ENCODE measurements around the gene XG. TPM values are rescaled to one million over a fixed set of nuclear protein-coding genes. Genes with fewer than 3 reads are reported as not detected.
A peak's percentile ranks its signal among the peaks of the same experiment; 100 is the strongest.

Gene XG
- polyA plus RNA-seq, 4 donors: 0.13 to 0.15 TPM; not detected in 2

DNA sequence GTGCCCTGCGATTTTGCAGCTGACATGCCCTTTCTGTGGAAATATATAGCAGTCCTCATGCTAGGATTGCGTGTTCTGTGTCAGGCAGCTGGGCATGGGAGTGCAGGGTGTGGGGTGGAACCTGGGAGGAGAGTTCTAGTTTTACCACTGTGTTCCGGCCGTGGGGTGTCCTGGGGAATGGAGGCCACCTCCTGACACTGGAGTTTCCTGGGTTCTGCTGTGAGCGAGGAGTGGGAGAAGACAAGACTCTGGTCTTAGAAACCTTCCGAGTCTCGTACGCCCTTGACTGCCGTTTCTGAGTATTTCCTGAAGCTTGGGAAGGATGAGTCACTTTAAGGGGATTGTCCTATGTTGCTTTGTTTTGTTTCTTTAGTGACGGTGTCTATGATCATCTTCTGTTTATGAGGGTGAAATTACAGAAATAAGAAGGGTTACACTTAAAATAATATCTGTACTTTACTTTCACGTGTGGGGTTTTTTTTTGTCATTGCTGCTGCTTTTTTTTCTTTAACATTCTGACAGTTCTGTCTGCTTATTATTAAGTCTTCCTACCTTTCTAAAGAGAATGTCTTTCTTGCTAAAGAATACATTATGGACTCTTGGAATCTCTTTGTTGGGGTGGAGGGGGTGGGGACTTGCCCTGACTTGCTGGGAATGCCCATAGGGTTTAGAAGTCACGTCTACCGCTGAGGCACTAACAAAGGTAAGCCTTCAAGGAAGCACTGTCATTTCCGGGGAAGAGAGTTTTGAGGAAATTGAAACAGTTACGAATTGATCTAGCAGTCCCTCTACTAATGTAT lies 41.6 kb upstream of the XG start:
- Histone ChIP-seq H3K4me1 (ENCODE audit: control insufficient read depth in 3 of 3, insufficient read depth in 2 of 3, low read depth in 1 of 3, low read length in 2 of 3) (peaks cover 2 to 21% (median 9%) of the 10 kb centered on the region in 3 donors), H3K36me3 (ENCODE audit: control insufficient read depth in 3 of 3, insufficient read depth in 2 of 3, low read depth in 1 of 3, low read length in 3 of 3) (peaks cover 1 to 30% (median 3%) of the 10 kb centered on the region in 3 donors), H3K27me3 (ENCODE audit: control insufficient read depth in 3 of 3, insufficient read depth in 3 of 3, low read length in 3 of 3) (no peaks in the 10 kb centered on the region), H3K4me3 (ENCODE audit: low read depth in 1 of 3, low read length in 3 of 3) (peak overlapping the region in 1 of 3 donors; percentile 20), H3K9me3 (ENCODE audit: control insufficient read depth in 2 of 2, insufficient read depth in 1 of 2, low read depth in 1 of 2, low read length in 1 of 2) (no peaks in the 10 kb centered on the region), H3K27ac (ENCODE audit: low read depth in 1 of 3, low read length in 2 of 3) (peak overlapping the region; percentile 27 to 87 (median 32))
- DNase-seq (peak; percentile 53 to 67), FAIRE-seq (no peak)
- 10 to 16% (median 16%) methylated on average over 15 of the region's 15 CpGs for WGBS, 3 donors

DNA sequence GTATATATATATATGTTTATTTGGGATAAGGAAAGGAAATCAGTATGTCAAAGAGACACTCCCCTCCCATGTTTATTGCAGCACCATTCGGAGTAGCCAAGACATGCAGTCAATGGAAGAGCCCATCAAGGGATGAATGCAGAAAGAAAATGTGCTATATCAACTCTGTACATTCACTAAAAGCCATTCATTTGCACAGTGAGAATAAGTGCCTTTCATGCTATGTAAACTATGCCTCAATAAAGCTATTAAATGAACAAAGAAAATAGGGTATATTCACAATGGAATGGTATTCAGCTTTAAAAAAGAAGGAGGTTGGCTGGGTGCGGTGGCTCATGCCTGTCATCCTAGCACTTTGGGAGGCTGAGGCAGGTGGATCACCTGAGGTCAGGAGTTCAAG lies 40.4 kb upstream of the XG start:
- no peaks in the 10 kb centered on the region for H3K27me3 ChIP-seq (ENCODE audit: control insufficient read depth in 3 of 3, insufficient read depth in 3 of 3, low read length in 3 of 3)
- H3K27ac ChIP-seq (ENCODE audit: low read depth in 1 of 3, low read length in 2 of 3): no peak overlapping the region
- DNase-seq (no peak), FAIRE-seq (no peak)
- H3K9me3 ChIP-seq (ENCODE audit: control insufficient read depth in 2 of 2, insufficient read depth in 1 of 2, low read depth in 1 of 2, low read length in 1 of 2): no peaks in the 10 kb centered on the region
- H3K4me1 ChIP-seq (ENCODE audit: control insufficient read depth in 3 of 3, insufficient read depth in 2 of 3, low read depth in 1 of 3, low read length in 2 of 3): peaks cover 2 to 21% (median 9%) of the 10 kb centered on the region in 3 donors
- 90 to 100% (median 97%) methylated on average over 2 of the region's 2 CpGs for WGBS, 3 donors
- no peak overlapping the region for H3K4me3 ChIP-seq (ENCODE audit: low read depth in 1 of 3, low read length in 3 of 3)
- peaks cover 2 to 30% (median 5%) of the 10 kb centered on the region in 3 donors for H3K36me3 ChIP-seq (ENCODE audit: control insufficient read depth in 3 of 3, insufficient read depth in 2 of 3, low read depth in 1 of 3, low read length in 3 of 3)

DNA sequence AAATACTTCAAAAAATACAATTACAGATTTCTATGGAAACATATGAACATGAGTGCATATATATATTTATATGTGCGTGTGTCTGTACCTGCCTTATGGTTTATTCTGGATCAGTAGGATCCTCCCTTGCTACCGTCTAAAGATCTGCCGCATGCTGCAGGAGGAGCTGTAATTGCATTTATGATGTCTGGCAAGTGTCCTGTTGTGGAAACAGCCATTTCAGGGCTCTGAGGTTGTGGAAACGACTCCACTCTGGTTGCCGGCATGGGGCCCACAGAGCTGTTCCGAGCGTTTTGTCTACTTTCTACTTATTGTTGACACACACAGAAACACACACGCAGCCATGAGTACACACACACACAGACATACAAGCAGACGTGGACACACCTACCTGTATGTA lies 39.4 kb upstream of the XG start:
- WGBS, 3 donors: 84 to 86% (median 85%) methylated on average over 9 of the region's 9 CpGs

DNA sequence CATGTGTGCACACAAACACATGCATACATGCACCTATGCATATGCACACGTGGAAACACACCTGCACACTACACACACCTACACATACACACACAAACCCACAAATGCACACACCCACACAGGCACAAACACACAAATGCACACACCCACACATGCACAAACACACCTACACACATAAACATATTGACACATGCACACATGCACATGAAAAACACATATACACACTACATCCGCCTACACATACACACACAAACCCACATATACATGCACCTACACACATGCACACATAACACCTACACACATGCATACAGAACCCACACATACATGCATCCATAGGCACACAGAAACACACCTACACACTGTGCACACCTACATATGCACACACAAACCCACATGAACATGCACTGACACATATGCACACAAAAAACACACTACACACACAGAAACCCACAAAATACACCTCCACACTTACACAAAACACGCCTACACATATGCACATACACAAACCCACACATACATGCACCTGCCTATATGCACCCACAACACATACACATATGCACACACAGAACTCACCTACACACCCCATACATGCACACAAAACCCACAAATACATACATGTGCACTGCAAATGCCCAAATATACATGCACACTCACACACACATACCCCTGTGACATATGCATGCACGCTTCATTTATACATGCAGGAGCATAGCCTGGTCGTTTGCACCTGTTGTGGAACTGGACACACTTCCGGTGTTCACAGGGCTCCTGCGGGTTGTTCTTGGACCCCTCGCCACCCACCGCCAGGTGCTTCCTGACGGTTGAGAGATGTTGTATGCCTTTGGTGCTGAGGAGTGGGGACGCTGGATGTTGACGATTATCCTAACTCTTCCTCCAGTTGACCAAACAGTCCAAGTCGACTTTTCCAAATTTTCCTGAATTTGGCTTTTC lies 38.7 kb upstream of the XG start:
- WGBS, 3 donors: 73 to 86% (median 82%) methylated on average over 13 of the region's 13 CpGs
- Histone ChIP-seq H3K27ac (ENCODE audit: low read depth in 1 of 3, low read length in 2 of 3) (no peak overlapping the region), H3K36me3 (ENCODE audit: control insufficient read depth in 3 of 3, insufficient read depth in 2 of 3, low read depth in 1 of 3, low read length in 3 of 3) (peaks cover 5 to 42% (median 8%) of the 10 kb centered on the region in 3 donors), H3K4me1 (ENCODE audit: control insufficient read depth in 3 of 3, insufficient read depth in 2 of 3, low read depth in 1 of 3, low read length in 2 of 3) (peaks cover 2 to 9% (median 7%) of the 10 kb centered on the region in 3 donors), H3K27me3 (ENCODE audit: control insufficient read depth in 3 of 3, insufficient read depth in 3 of 3, low read length in 3 of 3) (no peaks in the 10 kb centered on the region), H3K4me3 (ENCODE audit: low read depth in 1 of 3, low read length in 3 of 3) (no peak overlapping the region), H3K9me3 (ENCODE audit: control insufficient read depth in 2 of 2, insufficient read depth in 1 of 2, low read depth in 1 of 2, low read length in 1 of 2) (no peaks in the 10 kb centered on the region)
- FAIRE-seq: no peak
- DNase-seq: no peak

More for the DNA sequence above, 39.4 kb upstream of the XG start:
- Histone ChIP-seq H3K36me3 (ENCODE audit: control insufficient read depth in 3 of 3, insufficient read depth in 2 of 3, low read depth in 1 of 3, low read length in 3 of 3) (peaks cover 5 to 38% (median 6%) of the 10 kb centered on the region in 3 donors), H3K4me3 (ENCODE audit: low read depth in 1 of 3, low read length in 3 of 3) (no peak overlapping the region), H3K4me1 (ENCODE audit: control insufficient read depth in 3 of 3, insufficient read depth in 2 of 3, low read depth in 1 of 3, low read length in 2 of 3) (peaks cover 2 to 14% (median 9%) of the 10 kb centered on the region in 3 donors), H3K27ac (ENCODE audit: low read depth in 1 of 3, low read length in 2 of 3) (no peak overlapping the region), H3K27me3 (ENCODE audit: control insufficient read depth in 3 of 3, insufficient read depth in 3 of 3, low read length in 3 of 3) (no peaks in the 10 kb centered on the region), H3K9me3 (ENCODE audit: control insufficient read depth in 2 of 2, insufficient read depth in 1 of 2, low read depth in 1 of 2, low read length in 1 of 2) (no peaks in the 10 kb centered on the region)
- FAIRE-seq: no peak
- DNase-seq: no peak

DNA sequence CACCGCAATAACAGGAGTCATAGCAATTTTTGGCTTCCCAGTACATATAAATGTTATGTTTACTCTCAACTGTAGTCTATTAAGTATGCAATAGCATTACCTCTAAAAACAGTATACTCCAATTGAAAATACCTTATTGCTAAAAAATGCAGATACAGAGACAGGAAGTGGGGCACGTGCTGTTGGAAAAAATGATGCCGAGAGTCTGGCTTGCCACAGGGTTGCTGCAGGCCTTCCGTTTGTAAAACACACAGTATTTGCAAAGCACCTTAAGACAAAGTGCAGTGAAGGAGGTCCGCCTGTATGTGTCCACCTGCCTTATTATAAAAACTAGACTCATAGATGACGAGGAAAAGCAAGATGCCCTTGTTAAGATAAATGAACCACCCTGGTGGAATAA lies 37.3 kb upstream of the XG start:
- no peaks in the 10 kb centered on the region for H3K9me3 ChIP-seq (ENCODE audit: control insufficient read depth in 2 of 2, insufficient read depth in 1 of 2, low read depth in 1 of 2, low read length in 1 of 2)
- peaks cover 5 to 40% (median 13%) of the 10 kb centered on the region in 3 donors for H3K36me3 ChIP-seq (ENCODE audit: control insufficient read depth in 3 of 3, insufficient read depth in 2 of 3, low read depth in 1 of 3, low read length in 3 of 3)
- H3K4me3 ChIP-seq (ENCODE audit: low read depth in 1 of 3, low read length in 3 of 3): no peak overlapping the region
- no peak for DNase-seq
- H3K27me3 ChIP-seq (ENCODE audit: control insufficient read depth in 3 of 3, insufficient read depth in 3 of 3, low read length in 3 of 3): no peaks in the 10 kb centered on the region
- 79 to 95% (median 80%) methylated on average over 6 of the region's 6 CpGs for WGBS, 3 donors
- H3K27ac ChIP-seq (ENCODE audit: low read depth in 1 of 3, low read length in 2 of 3): no peak overlapping the region
- peaks cover 2 to 7% (median 2%) of the 10 kb centered on the region in 3 donors for H3K4me1 ChIP-seq (ENCODE audit: control insufficient read depth in 3 of 3, insufficient read depth in 2 of 3, low read depth in 1 of 3, low read length in 2 of 3)
- FAIRE-seq: no peak

DNA sequence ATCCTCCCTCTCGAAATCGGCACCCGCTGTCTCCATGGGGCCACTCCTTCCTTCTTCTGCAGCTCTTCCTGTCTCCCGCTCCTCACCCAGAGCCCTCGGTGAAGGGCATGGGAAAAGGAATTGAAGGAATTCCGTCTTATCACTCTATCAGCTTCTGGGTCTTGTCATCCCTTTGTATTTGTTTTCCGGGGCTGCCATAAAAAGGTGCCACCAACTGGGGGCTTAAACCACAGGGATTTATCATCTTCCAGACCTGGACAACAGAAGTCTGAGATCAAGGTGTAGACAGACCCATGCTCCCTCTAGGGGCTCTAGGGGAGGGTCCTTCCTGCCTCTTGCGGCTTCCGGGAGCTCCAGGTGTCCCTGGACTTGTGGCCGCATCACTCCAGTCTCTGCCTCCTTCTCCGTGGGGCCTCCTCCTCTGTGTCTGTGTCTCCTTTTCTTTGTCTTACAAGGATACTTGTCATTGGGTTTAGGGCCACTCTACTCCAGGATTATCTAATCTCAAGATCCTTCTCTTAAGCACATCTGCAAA lies 36.7 kb upstream of the XG start:
- WGBS, 3 donors: 88 to 91% (median 88%) methylated on average over 11 of the region's 11 CpGs
- peaks cover 0 to 2% (median under 1%) of the 10 kb centered on the region in 3 donors for H3K4me1 ChIP-seq (ENCODE audit: control insufficient read depth in 3 of 3, insufficient read depth in 2 of 3, low read depth in 1 of 3, low read length in 2 of 3)
- DNase-seq (no peak), FAIRE-seq (no peak)
- no peaks in the 10 kb centered on the region for H3K9me3 ChIP-seq (ENCODE audit: control insufficient read depth in 2 of 2, insufficient read depth in 1 of 2, low read depth in 1 of 2, low read length in 1 of 2)
- H3K27ac ChIP-seq (ENCODE audit: low read depth in 1 of 3, low read length in 2 of 3): no peak overlapping the region
- H3K27me3 ChIP-seq (ENCODE audit: control insufficient read depth in 3 of 3, insufficient read depth in 3 of 3, low read length in 3 of 3): no peaks in the 10 kb centered on the region
- H3K36me3 ChIP-seq (ENCODE audit: control insufficient read depth in 3 of 3, insufficient read depth in 2 of 3, low read depth in 1 of 3, low read length in 3 of 3): peaks cover 9 to 41% (median 15%) of the 10 kb centered on the region in 3 donors
- no peak overlapping the region for H3K4me3 ChIP-seq (ENCODE audit: low read depth in 1 of 3, low read length in 3 of 3)

DNA sequence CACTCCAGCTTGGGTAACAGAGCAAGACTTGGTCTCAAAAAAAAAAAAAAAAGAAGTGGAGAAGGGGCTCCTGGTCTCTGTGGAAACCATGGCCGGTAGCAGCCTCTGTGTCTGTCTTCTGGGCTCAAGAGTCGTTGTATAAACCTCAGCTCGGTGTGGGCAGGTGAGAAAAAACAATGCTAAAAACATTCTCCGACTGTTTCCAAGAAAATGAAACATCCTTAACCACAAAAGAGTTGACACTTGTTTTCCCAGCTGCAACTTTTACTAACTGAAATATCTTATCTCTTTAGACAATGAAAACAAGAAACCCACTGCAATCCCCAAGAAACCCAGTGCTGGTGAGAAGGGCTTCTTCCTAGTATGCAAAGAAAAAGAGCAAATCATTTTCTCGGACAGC lies 34.5 kb upstream of the XG start:
- FAIRE-seq (no peak), DNase-seq (no peak)
- Histone ChIP-seq H3K4me1 (ENCODE audit: control insufficient read depth in 3 of 3, insufficient read depth in 2 of 3, low read depth in 1 of 3, low read length in 2 of 3) (peaks cover 0 to 2% (median 0%) of the 10 kb centered on the region in 3 donors), H3K27ac (ENCODE audit: low read depth in 1 of 3, low read length in 2 of 3) (no peak overlapping the region), H3K4me3 (ENCODE audit: low read depth in 1 of 3, low read length in 3 of 3) (no peak overlapping the region), H3K9me3 (ENCODE audit: control insufficient read depth in 2 of 2, insufficient read depth in 1 of 2, low read depth in 1 of 2, low read length in 1 of 2) (no peaks in the 10 kb centered on the region), H3K36me3 (ENCODE audit: control insufficient read depth in 3 of 3, insufficient read depth in 2 of 3, low read depth in 1 of 3, low read length in 3 of 3) (peaks cover 12 to 52% (median 17%) of the 10 kb centered on the region in 3 donors), H3K27me3 (ENCODE audit: control insufficient read depth in 3 of 3, insufficient read depth in 3 of 3, low read length in 3 of 3) (no peaks in the 10 kb centered on the region)
- WGBS, 3 donors: 71 to 86% (median 72%) methylated on average over 5 of the region's 5 CpGs

DNA sequence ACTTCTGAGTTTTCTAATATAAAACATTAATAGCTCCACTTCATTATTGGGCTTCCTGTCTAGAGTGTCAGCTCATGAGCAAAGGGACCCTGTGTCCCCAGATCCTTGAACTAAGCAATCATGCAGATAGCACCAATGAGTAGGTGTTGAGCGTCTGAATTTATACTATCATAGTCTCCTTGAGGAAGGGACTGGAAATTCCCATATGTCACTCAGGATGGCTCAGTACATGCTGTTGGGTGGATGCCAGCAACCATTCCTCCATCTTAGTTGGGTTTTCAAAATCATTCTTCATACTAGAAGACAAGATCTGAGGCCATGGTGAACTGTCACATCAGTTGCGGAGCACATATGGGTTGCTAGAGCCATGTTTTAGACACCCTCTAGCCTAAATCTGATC lies 33.0 kb upstream of the XG start:
- H3K36me3 ChIP-seq (ENCODE audit: control insufficient read depth in 3 of 3, insufficient read depth in 2 of 3, low read depth in 1 of 3, low read length in 3 of 3): peaks cover 15 to 56% (median 29%) of the 10 kb centered on the region in 3 donors
- 93 to 99% (median 94%) methylated on average over 2 of the region's 2 CpGs for WGBS, 3 donors
- no peak for FAIRE-seq

More for the DNA sequence above, 33.0 kb upstream of the XG start:
- peaks cover 0 to 2% (median 0%) of the 10 kb centered on the region in 3 donors for H3K4me1 ChIP-seq (ENCODE audit: control insufficient read depth in 3 of 3, insufficient read depth in 2 of 3, low read depth in 1 of 3, low read length in 2 of 3)
- no peaks in the 10 kb centered on the region for H3K27me3 ChIP-seq (ENCODE audit: control insufficient read depth in 3 of 3, insufficient read depth in 3 of 3, low read length in 3 of 3)
- H3K9me3 ChIP-seq (ENCODE audit: control insufficient read depth in 2 of 2, insufficient read depth in 1 of 2, low read depth in 1 of 2, low read length in 1 of 2): peaks cover 0 to 2% of the 10 kb centered on the region in 2 donors
- no peak overlapping the region for H3K4me3 ChIP-seq (ENCODE audit: low read depth in 1 of 3, low read length in 3 of 3)
- no peak for DNase-seq
- H3K27ac ChIP-seq (ENCODE audit: low read depth in 1 of 3, low read length in 2 of 3): no peak overlapping the region

Data from small intestine (tissue), 7 donors.